ENCODE data around the gene MPO. TPM values are rescaled to one million over a fixed set of nuclear protein-coding genes. Genes with fewer than 3 reads are reported as not detected.

The MPO gene
- total and polyA plus RNA-seq, 2 donors (not counting 1 experiment from before 2014, with no cell fraction given), result 0.01 TPM; not detected in 1

DNA sequence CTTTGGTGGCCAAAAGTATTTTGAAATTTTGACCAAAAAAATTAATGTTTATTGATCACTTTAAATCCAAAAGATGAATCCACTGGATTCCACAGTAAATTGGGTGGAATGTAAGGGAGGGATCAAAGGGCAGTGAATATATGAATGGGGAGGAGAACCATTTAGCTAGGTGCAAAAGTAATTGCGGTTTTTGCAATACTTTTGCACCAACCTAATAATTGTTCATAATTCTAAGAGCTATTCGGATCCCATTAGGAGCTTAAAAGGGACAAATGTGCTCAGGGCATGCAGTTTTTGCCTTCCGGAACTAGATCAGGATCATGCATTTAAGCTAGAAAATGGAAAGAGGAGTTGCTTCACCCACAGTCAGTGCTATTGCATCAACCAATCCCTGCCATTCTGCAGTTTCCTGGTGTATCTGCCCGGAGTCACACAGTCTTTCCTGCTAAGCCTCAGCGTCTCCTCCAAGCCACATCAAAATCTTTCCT, 42.5 kb downstream of the MPO start, which contains the start of gene LPO:
LPO (plus strand) TSS at position 438 of the 488 bp plus-strand sequence. CDS start 4,396 bp downstream, outside the sequence.
- Histone ChIP-seq H3K27me3 (ENCODE audit: control insufficient read depth, insufficient read depth, low read length) (peaks cover 20% of the 10 kb centered on the region), H4K20me1 (ENCODE audit: control insufficient read depth, extremely low read depth, insufficient read depth, low read length) (no peaks in the 10 kb centered on the region), H3K27ac (ENCODE audit: insufficient read depth, low read length) (no peak within 1 kb of the TSS), H3K4me1 (ENCODE audit: control insufficient read depth, extremely low read depth, insufficient read depth, low read length) (no peaks in the 10 kb centered on the region), H3K9me3 (ENCODE audit: control insufficient read depth, insufficient read depth, low read depth, low read length) (no peaks in the 10 kb centered on the region), H2AFZ (ENCODE audit: low read length) (no peak within 1 kb of the TSS), H3K79me2 (ENCODE audit: control insufficient read depth, insufficient read depth, low read length) (no peaks in the 10 kb centered on the region), H3K4me2 (ENCODE audit: extremely low read depth, insufficient read depth, low read length) (no peak within 1 kb of the TSS), H3K4me3 (replicated peaks in 1 of 4; ENCODE audit: control extremely low read depth in 1 of 4, insufficient read depth in 1 of 4, low read depth in 3 of 4, low read length in 4 of 4) (no peak within 1 kb of the TSS), H3K9ac (ENCODE audit: insufficient read depth, low read length) (no peak within 1 kb of the TSS), H3K36me3 (ENCODE audit: control insufficient read depth, insufficient read depth, low read length) (no peaks in the 10 kb centered on the region)
- no peak for TF ChIP-seq EZH2 (IDR thresholded peaks at IDR 0.05; ENCODE audit: low read length, missing control alignments)
- TF ChIP-seq, protein P1, sequence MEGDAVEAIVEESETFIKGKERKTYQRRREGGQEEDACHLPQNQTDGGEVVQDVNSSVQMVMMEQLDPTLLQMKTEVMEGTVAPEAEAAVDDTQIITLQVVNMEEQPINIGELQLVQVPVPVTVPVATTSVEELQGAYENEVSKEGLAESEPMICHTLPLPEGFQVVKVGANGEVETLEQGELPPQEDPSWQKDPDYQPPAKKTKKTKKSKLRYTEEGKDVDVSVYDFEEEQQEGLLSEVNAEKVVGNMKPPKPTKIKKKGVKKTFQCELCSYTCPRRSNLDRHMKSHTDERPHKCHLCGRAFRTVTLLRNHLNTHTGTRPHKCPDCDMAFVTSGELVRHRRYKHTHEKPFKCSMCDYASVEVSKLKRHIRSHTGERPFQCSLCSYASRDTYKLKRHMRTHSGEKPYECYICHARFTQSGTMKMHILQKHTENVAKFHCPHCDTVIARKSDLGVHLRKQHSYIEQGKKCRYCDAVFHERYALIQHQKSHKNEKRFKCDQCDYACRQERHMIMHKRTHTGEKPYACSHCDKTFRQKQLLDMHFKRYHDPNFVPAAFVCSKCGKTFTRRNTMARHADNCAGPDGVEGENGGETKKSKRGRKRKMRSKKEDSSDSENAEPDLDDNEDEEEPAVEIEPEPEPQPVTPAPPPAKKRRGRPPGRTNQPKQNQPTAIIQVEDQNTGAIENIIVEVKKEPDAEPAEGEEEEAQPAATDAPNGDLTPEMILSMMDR (conservative IDR thresholded peaks at IDR 0.05 in 1 of 2, IDR thresholded peaks at IDR 0.05 in 1 of 2; ENCODE audit: low read depth in 1 of 2, low read length in 2 of 2), result no peak
- no peak for DNase-seq (ENCODE audit: low read depth in 2 of 2)

DNA sequence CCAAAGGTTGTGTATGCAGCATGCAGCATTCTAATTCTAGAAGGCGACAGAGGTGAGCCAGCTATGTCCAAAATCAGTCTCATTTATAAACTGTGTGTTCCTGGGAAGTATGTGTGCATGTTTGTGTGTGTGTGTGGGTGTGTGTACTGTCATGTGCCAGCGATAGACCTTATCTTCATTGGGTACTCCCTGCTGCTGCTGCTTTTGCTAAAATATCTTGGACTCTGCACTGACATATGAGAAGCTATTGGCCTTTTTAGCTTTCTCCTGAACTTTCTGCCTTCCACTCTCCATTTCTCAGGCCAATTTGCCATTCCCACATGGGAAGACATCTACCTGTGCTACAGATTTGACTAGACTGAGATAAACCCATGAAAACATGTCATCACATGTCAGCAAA, 44.3 kb downstream of the MPO start:
- TF ChIP-seq, protein P1 (conservative IDR thresholded peaks at IDR 0.05 in 1 of 2, IDR thresholded peaks at IDR 0.05 in 1 of 2; ENCODE audit: low read depth in 1 of 2, low read length in 2 of 2), result no peak
- TF ChIP-seq EZH2 (IDR thresholded peaks at IDR 0.05; ENCODE audit: low read length, missing control alignments), result no peak
- Histone ChIP-seq H3K9ac (ENCODE audit: insufficient read depth, low read length) (no peak overlapping the region), H3K4me1 (ENCODE audit: control insufficient read depth, extremely low read depth, insufficient read depth, low read length) (no peaks in the 10 kb centered on the region), H3K79me2 (ENCODE audit: control insufficient read depth, insufficient read depth, low read length) (no peaks in the 10 kb centered on the region), H3K9me3 (ENCODE audit: control insufficient read depth, insufficient read depth, low read depth, low read length) (no peaks in the 10 kb centered on the region), H3K27ac (ENCODE audit: insufficient read depth, low read length) (no peak overlapping the region), H3K36me3 (ENCODE audit: control insufficient read depth, insufficient read depth, low read length) (no peaks in the 10 kb centered on the region), H3K27me3 (ENCODE audit: control insufficient read depth, insufficient read depth, low read length) (peaks cover 12% of the 10 kb centered on the region), H3K4me3 (replicated peaks in 1 of 4; ENCODE audit: control extremely low read depth in 1 of 4, insufficient read depth in 1 of 4, low read depth in 3 of 4, low read length in 4 of 4) (no peak overlapping the region), H2AFZ (ENCODE audit: low read length) (no peak overlapping the region), H3K4me2 (ENCODE audit: extremely low read depth, insufficient read depth, low read length) (no peak overlapping the region), H4K20me1 (ENCODE audit: control insufficient read depth, extremely low read depth, insufficient read depth, low read length) (no peaks in the 10 kb centered on the region)
- no peak for DNase-seq (ENCODE audit: low read depth in 2 of 2)

DNA sequence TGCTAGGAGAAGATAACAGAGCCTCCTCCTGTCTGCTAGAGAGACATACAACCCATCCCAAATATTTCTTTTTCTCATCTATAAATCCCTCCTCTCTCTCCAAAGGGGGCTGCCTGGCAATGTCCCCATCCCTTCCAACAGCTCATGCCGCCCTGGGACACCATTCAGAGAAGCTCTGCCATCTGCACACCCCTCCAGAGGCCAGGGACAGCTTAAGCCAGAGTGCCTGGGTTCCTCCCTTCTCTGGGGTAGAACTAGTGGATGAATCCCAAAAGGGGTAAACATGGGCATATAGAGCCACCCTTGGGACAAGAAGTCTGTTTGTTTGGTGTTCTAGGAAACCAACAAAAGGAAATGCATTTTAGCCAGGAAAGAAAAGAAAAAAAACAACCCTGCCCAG, 44.9 kb downstream of the MPO start:
- Histone ChIP-seq H3K36me3 (ENCODE audit: control insufficient read depth, insufficient read depth, low read length) (no peaks in the 10 kb centered on the region), H4K20me1 (ENCODE audit: control insufficient read depth, extremely low read depth, insufficient read depth, low read length) (no peaks in the 10 kb centered on the region), H3K9me3 (ENCODE audit: control insufficient read depth, insufficient read depth, low read depth, low read length) (no peaks in the 10 kb centered on the region), H3K27ac (ENCODE audit: insufficient read depth, low read length) (no peak overlapping the region), H3K4me2 (ENCODE audit: extremely low read depth, insufficient read depth, low read length) (no peak overlapping the region), H3K79me2 (ENCODE audit: control insufficient read depth, insufficient read depth, low read length) (no peaks in the 10 kb centered on the region), H3K4me3 (replicated peaks in 1 of 4; ENCODE audit: control extremely low read depth in 1 of 4, insufficient read depth in 1 of 4, low read depth in 3 of 4, low read length in 4 of 4) (no peak overlapping the region), H3K9ac (ENCODE audit: insufficient read depth, low read length) (no peak overlapping the region), H2AFZ (ENCODE audit: low read length) (no peak overlapping the region), H3K4me1 (ENCODE audit: control insufficient read depth, extremely low read depth, insufficient read depth, low read length) (no peaks in the 10 kb centered on the region), H3K27me3 (ENCODE audit: control insufficient read depth, insufficient read depth, low read length) (peaks cover 12% of the 10 kb centered on the region)
- TF ChIP-seq, protein P1 (conservative IDR thresholded peaks at IDR 0.05 in 1 of 2, IDR thresholded peaks at IDR 0.05 in 1 of 2; ENCODE audit: low read depth in 1 of 2, low read length in 2 of 2), result no peak
- no peak for TF ChIP-seq EZH2 (IDR thresholded peaks at IDR 0.05; ENCODE audit: low read length, missing control alignments)
- DNase-seq (ENCODE audit: low read depth in 2 of 2), result no peak
